ENCODE measurements around the gene KATNBL1.
"Not testable (repeated sequence)": the region's sequence is repeated elsewhere in the genome, so short reads cannot be mapped to it uniquely, and the experiment has no call there.

The KATNBL1 gene

DNA sequence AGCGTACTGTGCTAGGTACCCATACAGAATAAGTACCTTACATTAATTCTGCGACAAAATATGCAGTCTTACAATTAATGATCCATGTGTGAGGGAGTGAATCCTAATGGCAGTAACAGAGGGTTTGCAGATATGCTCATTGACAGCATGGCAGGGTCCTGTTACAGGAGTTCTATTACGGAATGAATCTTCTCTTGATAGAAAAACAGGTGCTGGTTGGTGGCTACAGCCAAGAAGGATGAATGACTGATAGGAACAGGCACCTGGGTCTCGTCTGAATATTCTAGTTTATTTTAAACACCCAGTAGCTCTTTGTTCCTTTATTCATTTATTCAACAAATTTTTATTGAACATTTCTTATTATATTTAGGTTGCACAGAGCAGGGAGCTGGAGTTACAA lies 85.2 kb downstream of the KATNBL1 start:
- no peak for DNase-seq
- in situ Hi-C loops (cut with MboI; ENCODE audit: low pct_unique_long_range_greater_than_20kb, low sequenced_read_pairs) = no loop called here

DNA sequence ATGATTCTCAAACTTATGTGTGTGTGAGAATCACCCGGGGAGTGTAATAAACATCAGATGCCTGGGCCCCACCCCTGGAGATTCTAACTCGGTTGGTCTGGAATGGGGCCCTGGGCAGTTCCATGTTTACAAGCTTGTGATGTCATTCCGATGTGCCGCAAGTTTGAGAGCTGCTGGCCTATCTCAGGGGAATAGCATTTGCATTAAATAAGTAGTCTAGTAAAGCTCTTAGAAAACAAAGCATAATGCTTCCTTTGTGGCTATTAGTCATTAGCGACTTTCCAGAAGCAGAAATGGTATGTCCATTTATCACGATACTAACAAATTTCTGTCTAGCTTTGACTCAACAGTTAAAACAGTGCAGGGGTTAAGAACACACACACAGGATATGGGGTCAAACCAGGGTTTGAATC lies 87.1 kb downstream of the KATNBL1 start:
- DNase-seq = no peak
- in situ Hi-C loops (cut with MboI; ENCODE audit: low pct_unique_long_range_greater_than_20kb, low sequenced_read_pairs) = no loop called here

- DNase-seq; in situ Hi-C loops (cut with MboI; ENCODE audit: low pct_unique_long_range_greater_than_20kb, low sequenced_read_pairs): not testable (repeated sequence)
Measured at GRCh38 chr15:34121786-34122185, 88.1 kb downstream of the KATNBL1 start.

DNA sequence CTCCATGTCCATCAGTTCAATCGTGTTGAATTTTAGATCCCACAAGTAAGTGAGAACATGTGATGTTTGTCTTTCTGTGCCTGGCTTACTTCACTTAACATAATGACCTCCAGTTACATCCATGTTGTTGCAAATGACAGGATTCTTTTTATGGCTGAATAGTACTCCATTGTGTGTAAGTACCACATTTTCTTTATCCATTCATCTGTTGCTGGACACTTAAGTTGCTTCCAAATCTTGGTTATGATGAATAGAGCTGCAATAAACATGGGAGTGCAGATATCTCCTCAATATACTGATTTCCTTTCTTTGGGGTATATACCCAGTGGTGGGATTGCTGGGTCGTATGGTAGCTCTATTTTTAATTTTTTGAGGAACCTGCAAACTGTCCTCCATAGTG lies 89.5 kb downstream of the KATNBL1 start:
- in situ Hi-C loops (cut with MboI; ENCODE audit: low pct_unique_long_range_greater_than_20kb, low sequenced_read_pairs) = not testable (repeated sequence)

DNA sequence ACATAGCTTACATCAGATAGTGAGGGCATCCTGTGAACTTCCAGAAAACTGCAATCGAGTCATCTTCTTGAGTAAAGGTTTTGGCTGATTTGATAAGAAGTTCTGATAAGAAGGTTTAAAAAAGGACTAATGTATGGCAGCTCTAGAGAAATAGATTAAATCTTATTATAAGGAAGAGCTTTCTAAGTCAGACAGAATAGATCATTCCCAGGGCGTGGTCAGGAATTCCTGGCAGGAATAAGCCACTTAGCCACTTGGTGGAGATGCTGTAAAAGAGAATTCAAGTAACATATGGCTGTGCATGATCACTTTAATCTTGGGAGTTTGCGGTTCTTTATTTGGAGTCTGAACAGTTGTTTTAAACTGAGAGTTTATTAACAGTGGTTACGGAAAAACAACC lies 90.6 kb downstream of the KATNBL1 start:
- DNase-seq = no peak
- in situ Hi-C loops (cut with MboI; ENCODE audit: low pct_unique_long_range_greater_than_20kb, low sequenced_read_pairs) = no loop called here

More for the DNA sequence above, 89.5 kb downstream of the KATNBL1 start:
- not testable (repeated sequence) for DNase-seq

- DNase-seq = no peak
- in situ Hi-C loops (cut with MboI; ENCODE audit: low pct_unique_long_range_greater_than_20kb, low sequenced_read_pairs) = no loop called here
Measured at GRCh38 chr15:34116620-34117019, 93.3 kb downstream of the KATNBL1 start.

GRCh38 chr15:34114739-34115138 lies 95.2 kb downstream of the KATNBL1 start:
- in situ Hi-C loops (cut with MboI; ENCODE audit: low pct_unique_long_range_greater_than_20kb, low sequenced_read_pairs) = no loop called here
- DNase-seq = no peak

DNA sequence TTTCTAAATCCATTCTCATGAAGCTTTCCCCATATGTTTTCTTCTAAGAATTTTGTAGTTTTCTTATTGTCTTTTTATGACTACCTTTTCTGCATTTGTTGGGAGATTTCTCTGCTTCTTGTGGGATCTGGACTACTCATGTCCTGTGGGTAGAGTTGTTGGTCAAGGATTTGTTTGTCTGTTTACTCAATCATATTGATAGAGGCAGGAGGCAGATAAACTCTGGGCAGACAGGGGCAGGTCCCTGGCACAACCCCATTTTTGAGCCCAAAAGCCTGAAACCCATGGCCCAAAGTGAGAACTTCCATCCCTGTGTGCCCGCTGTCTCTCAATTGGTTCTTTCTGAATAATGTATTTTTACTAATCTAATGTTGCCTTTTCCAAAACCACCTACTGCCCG lies 95.7 kb downstream of the KATNBL1 start:
- no peak for DNase-seq
- in situ Hi-C loops (cut with MboI; ENCODE audit: low pct_unique_long_range_greater_than_20kb, low sequenced_read_pairs) = no loop called here

DNA sequence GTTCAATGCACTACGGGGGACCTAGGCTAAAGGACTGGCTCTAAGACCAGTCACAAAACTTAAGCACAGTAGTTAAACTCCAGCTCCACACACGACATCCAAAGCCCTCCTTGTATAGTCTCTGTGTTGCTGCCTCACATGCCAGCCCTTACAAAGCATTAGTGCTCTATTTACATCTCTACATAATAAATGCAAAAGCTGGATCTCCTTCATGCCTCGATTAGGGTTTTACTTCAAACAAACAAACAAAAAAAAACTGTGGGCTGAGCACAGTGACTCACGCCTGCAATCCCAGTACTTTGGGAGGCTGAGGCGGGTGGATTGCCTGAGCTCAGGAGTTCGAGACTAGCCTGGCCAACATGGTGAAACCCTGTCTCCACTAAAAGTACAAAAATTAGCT lies 98.4 kb downstream of the KATNBL1 start:
- in situ Hi-C loops (cut with MboI; ENCODE audit: low pct_unique_long_range_greater_than_20kb, low sequenced_read_pairs) = no loop called here
- no peak for DNase-seq

- DNase-seq = peak; percentile 60
- in situ Hi-C loops (cut with MboI; ENCODE audit: low pct_unique_long_range_greater_than_20kb, low sequenced_read_pairs) = no loop called here
Measured at GRCh38 chr15:34109797-34110663, 99.9 kb downstream of the KATNBL1 start.

DNA sequence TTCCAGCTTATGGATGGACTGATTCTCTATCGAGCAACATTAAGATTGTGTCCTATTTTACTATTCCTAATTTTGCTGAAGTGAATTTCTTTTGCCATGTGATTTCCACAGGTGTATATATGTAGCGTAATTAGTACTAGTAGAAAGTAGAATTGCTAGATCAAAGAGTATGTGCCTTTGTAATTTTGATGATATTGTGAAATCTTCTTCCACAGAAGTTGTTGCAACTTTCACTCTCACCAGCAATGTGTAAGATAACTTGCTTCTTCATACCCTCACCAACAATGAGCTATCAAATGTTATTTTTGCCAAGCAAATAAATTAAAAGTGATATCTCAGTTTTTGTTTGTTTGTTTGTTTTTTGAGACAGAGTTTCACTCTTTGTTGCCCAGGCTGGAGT lies 102.6 kb downstream of the KATNBL1 start:
- no peak for DNase-seq

DNA sequence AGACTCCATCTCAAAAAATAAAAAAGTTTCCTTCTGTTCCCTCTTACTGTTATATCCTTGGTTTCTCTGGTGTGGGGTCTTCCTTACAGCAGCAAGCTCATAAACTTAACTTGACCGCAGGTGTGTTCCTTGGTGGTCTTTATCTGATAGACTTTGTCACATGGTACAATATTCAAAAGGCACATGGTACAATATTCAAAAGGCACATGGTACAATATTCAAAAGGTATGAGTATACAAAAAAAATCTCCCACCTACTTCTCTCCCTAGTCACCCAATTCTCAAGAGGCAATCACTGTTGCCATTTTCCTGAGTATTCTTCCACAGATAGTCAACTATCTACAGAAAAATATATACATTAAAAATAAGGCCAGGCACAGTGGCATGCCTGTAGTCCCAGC lies 103.5 kb downstream of the KATNBL1 start:
- DNase-seq = no peak
- in situ Hi-C loops (cut with MboI; ENCODE audit: low pct_unique_long_range_greater_than_20kb, low sequenced_read_pairs) = no loop called here

More for the DNA sequence above, 102.6 kb downstream of the KATNBL1 start:
- in situ Hi-C loops (cut with MboI; ENCODE audit: low pct_unique_long_range_greater_than_20kb, low sequenced_read_pairs) = no loop called here

DNA sequence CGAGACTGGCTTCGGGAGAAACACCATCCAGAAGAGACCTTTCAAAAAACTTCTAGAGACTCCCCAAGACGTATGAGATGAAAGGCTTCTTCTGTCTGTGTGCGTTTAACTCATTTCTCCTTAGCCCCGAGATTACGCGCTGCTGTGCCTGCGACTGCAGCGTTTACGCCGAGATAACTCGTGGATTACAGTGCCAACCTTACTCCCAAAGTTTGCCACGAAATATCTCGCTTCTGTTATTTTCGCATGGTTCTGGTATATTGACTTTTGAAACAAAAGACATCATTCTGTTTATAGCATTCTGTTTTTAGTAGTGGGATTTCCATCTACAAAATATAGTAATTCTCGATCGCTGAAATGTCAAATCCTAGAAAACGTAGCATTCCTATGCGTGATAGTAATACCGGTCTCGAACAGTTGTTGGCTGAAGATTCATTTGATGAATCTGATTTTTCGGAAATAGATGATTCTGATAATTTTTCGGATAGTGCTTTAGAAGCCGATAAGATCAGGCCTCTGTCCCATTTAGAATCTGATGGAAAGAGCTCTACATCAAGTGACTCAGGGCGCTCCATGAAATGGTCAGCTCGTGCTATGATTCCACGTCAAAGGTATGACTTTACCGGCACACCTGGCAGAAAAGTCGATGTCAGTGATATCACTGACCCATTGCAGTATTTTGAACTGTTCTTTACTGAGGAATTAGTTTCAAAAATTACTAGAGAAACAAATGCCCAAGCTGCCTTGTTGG lies 107.5 kb downstream of the KATNBL1 start:
- DNase-seq = no peak
- in situ Hi-C loops (cut with MboI; ENCODE audit: low pct_unique_long_range_greater_than_20kb, low sequenced_read_pairs) = no loop called here

DNA sequence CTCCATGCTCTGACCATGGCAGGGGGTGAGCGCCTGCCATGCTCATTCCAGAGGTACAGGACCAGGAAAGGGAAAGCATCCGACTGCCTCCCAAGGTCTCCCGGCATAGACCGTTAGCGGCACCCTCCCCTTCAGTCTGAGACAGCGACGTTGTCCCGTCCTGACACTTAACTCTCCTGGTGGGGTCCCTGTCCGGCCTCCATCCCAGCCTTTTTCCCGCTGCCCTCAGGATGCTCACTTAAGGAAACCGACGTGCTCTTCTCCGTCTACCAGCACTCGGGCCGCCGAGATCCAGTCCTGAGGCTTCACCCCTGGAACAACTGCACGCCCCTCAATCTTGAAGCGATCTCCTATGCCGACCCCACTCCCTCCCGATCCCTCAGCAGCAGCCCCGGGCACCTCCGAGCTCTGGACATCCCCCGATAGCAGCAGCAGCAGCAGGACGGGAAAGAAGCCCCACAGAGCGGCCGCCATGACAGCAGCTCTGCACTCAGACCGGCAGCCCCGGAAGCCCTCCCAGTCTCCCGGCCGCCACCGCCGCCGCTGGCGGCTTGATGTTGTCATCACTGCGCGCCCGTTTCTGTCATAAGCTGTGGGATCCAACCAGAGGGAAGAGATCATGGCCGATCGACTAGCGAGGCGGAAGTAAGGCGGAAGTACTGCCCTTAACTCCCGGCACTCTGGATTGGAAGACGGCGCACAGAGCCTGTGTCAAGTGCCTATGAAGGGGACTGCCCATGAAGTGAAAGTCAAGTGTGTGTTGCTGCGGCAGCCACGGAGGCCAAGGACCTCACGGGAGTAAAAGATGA lies 108.3 kb downstream of the KATNBL1 start, which contains the start of the genes EMC7 and PGBD4:
TSS of gene EMC7 (minus strand) at position 497 of the 809 bp plus-strand sequence. CDS start at position 474, 23 bp downstream.
TSS of gene PGBD4 (plus strand) at position 718 of the 809 bp plus-strand sequence. CDS start 449 bp downstream, outside the sequence.
- in situ Hi-C loops (cut with MboI; ENCODE audit: low pct_unique_long_range_greater_than_20kb, low sequenced_read_pairs) = no loop called here
- DNase-seq = peak; percentile 99

DNA sequence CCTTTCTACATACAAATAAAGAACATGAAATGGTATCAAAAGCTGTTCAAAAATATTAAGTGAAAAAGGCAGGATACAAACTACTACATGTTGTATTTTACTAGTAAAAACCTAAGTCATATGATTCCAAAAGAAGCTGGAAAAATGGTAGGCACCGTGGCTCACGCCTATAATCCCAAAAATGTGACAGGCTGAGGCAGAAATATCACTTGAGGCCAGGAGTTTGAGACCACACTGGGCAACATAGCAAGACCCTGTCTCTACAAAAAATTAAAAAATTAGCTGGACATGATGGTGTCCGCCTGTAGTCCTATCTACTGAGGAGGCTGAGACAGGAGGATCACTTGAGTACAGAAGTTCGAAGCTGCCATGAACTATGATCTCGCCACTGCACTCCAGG lies 110.0 kb downstream of the KATNBL1 start:
- no peak for DNase-seq
- in situ Hi-C loops (cut with MboI; ENCODE audit: low pct_unique_long_range_greater_than_20kb, low sequenced_read_pairs) = no loop called here

All from KBM-7 (cell line).